ENCODE data around the gene PDE4A. TPM values are rescaled to one million over a fixed set of nuclear protein-coding genes. Genes with fewer than 3 reads are reported as not detected.
"Not testable (repeated sequence)": the region's sequence is repeated elsewhere in the genome, so short reads cannot be mapped to it uniquely, and the experiment has no call there.

The PDE4A gene
- total RNA-seq, 1 donor from 2014 or later, result 15.6 TPM

DNA sequence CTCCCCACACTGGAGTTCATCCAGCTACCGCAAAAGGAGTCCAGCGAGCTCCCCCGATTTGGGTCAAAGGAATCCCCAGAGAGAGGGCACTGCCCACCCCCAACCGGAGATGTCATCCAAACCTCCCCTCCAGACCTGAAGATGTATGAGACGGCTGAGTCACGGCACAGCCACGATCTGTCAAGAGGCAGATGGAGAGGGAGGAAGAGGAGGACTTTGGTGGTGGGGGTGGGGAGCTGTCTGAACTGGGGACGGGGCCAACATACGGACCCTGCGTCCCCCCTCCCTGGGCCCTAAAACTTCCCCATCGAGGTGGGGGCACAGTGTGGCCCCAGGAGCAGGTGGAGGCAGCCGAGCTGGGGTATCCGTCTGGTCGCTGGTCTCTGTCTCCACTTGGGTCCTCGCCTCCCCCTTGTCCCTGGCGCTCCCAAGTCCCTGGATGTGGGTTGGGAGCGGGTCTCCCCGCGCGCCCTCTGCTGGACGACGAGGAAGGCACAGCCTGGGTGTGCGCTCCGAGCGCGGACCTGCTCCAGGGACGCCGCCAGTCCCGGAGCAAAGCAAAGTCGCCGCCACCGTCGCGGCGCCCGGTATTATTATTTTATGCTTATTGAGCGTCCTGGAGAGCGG is 3.8 kb downstream of the PDE4A start:
- DNase-seq (ENCODE audit: low spot score), result peak; percentile 76

DNA sequence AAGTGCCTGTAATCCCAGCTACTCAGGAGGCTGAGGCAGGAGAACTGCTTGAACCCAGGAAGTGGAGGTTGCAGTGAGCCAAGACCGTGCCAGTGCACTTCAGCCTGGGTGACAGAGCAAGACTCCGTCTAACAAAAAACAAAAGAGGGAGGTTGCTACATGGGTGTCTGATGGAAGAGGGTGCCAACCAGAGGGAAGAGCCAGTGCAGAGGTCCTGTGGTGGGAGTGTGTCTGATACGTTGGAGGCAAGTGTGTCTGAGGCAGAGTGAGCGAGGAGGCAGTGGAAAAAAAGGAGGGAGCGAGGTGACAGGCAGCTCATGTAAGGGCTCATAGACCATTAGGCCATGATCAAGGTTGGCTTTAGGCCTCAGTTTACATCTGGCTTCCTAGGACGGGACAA is 6.8 kb downstream of the PDE4A start:
- DNase-seq (ENCODE audit: low spot score), result no peak

DNA sequence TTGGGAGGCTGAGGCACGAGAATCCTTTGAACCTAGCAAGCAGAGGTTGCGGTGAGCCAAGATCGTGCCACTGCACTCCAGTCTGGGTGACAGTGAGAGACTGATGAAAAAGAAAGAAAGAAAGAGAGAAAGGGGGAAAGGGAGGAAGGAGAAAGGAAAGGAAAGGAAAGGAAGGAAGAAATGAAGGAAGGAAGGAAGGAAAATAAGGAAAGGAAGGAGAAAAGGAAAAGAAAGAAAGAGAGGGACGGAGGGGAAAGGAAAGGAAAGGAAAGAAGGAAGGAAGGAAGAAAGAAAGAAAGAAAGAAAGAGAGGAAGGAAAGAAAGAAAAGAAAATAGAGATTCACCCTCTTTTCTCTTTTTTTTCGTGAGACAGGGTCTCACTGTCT is 8.7 kb downstream of the PDE4A start:
- DNase-seq (ENCODE audit: low spot score), result no peak

DNA sequence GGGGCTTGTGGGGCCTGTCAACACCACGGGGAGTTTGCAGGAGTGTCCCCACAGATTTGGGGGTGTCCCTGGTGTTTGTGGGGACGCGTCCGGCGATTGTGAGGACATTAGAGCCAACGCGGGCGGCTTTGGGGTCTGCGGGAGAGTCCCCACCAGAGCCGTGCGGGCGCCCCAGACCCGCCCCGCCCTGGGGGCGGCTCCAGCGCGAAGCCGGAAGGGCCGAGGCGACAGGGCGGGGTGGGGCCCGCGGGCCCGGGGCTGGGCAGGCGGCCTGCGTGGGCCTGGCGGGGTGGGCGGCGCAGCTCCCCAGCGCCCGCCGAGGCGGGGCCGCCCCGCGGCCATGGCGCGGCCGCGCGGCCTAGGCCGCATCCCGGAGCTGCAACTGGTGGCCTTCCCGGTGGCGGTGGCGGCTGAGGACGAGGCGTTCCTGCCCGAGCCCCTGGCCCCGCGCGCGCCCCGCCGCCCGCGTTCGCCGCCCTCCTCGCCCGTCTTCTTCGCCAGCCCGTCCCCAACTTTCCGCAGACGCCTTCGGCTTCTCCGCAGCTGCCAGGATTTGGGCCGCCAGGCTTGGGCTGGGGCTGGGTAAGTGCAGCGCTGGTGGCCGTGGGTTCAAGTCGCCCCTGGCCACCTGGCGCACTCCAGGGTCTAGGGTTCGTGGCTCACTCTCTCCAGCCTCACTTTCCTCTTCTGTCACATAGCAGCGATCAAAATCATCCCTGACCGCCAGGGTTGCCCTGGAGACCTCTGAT is 10.3 kb downstream of the PDE4A start:
- DNase-seq (ENCODE audit: low spot score), result peak; percentile 43

DNA sequence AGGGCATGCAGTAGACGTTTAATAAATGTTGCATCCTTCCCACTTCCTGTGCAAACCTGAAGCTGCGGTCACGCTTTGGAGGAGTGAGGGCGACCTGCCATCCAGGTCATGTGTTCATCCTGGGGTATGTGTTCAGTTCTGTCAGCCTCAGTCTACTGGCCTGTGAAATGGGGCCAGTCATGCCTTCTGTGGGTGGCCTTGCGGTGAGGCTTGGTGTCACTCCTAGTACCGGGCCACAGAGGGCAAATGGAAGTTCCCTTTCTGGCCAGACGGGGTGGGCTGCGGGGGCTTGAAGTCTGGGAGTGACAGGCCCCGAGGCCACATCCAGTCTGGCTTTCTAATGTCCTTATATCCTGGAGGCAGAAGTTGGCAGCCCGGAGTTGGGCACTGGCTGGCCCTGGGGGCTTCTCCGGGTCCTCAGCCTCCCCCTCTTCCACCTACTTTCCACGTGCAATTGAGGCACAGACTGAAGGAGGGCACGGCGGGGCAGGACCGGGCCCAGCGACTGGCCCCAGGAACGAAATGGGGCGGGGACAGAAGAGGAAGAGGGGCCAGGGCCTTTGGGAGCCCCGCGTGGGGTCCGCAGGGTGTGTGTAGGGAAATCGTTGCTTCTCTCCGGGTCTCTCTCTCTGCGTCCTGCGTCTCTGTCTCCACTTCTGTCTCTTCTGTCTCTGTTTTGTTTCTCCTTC is 11.1 kb downstream of the PDE4A start:
- DNase-seq (ENCODE audit: low spot score), result peak; percentile 36

DNA sequence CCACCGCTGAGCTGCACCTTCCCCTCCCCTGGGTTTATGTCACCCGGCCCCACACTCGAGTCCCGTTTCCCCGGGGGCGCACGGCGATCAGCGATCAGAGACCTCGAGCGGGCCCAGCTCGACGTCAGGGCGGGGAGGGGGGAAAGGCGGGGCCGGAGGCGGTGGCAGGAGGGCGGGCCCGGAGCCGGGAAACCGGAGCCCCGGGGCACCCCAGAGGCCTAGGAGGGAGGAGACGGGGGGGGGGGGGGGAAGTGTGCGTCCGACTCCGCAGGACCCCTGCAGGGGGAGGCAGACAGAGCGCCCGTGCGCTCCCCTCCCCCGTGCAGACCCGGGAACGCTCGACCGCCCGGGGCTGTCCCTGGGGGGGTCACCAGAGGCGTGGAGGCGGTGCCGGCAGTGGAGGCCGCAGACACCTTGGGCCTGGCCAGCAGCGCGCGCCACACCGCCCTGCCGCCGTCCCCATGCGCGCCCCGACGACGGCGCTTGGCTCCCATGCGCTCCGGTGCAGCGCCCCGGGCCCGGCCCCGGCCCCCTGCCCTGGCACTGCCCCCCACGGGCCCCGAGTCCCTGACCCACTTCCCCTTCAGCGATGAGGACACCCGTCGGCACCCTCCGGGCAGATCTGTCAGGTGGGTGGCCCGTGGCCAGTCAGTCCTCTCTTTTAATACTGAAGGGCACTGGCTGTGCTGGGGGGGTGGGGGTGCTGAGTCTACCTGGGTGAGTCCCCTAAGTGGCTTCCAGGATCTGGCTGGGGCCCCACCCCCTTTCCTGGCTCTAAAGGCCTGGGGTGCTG is 11.8 kb downstream of the PDE4A start:
- peak; percentile 56 for DNase-seq (ENCODE audit: low spot score)

DNA sequence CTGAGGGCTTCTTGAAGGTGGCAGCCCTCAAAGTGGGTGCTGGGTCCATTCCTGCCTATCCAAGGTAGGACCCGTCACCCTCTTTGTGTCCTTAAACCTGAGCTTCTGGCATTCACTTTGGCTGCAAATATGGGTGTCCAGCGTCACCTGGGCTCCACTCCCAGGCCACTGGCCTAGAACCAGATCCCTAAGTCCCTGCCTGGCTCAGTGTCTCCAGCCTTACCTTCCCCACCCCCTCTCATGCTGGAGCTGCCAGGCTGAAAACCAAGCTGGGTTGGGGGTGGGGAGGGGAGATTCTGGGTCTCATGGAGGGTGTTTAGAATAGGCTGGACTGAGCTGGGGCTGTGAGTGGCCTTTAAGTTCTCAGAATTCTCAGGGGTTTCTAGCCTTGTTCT is 12.4 kb downstream of the PDE4A start:
- no peak for DNase-seq (ENCODE audit: low spot score)

DNA sequence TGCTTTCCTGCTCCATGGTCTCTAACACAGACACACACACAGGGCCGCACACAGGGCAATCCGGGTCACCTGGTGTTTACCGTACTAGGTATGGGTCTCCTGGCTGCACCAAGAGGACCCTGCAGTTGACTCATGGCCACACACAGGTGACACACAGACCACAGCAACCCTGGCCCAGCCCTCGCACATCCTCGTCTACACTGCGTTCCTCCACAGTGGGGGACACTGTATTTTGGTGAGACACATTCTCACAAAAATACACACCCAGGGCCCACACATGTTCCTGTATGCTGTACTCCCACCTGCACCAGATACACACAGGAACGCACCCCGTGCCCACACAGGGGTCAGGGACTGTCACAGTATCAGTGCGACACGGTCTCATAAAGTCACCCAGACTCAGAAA is 12.8 kb downstream of the PDE4A start:
- DNase-seq (ENCODE audit: low spot score), result no peak

DNA sequence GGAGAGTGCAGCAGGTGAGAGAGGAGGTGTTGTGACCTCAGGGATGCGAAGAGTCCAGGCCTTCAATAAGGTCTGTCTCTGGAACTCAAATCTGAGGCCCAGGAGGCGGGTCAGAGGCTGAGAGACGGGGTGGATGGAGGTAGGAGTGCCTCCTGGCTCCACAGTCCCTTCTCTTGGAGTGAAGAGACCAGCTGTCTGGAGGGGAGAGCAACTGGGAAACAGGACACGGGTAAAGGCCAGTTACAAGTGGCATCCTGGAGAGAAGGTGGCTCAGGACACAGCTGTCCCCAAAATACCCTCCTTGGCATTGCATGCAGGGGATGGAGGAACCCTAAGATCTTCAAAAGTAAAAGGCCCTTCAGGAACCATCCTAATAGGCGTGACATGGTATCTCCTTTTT is 19.2 kb downstream of the PDE4A start:
- DNase-seq (ENCODE audit: low spot score), result no peak

DNA sequence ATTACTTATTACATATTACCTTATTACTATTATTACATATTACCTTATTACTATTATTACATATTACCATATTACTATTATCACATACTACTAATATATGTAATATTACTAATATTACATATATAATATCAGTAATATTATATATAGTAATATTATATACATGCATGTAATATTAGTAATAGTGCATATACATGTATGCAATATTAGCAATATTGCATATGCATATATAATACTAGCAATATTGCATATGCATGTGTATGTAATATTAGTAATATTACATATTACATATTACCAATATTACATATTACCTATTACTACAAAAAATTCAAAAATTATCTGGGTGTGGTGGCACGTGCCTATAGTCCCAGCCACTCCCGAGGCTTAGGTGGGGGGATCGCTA is 22.4 kb downstream of the PDE4A start:
- no peak for DNase-seq (ENCODE audit: low spot score)

DNA sequence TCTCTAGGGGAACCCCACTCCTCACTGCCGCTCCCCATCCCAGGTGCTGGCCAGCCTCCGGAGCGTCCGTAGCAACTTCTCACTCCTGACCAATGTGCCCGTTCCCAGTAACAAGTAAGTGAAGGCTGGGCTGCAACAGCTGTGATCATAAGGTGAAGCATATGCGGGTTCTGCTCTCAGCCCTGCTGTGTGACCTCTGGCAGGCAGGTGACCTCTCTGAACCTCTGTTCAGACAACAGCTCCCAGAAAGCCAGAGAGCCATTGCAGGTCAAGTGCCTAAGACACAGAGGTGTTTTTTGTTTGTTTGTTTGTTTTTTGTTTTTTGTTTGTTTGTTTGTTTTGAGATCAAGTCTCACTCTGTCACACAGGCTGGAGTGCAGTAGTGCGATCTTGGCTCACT is 28.7 kb downstream of the PDE4A start:
- DNase-seq (ENCODE audit: low spot score), result no peak

DNA sequence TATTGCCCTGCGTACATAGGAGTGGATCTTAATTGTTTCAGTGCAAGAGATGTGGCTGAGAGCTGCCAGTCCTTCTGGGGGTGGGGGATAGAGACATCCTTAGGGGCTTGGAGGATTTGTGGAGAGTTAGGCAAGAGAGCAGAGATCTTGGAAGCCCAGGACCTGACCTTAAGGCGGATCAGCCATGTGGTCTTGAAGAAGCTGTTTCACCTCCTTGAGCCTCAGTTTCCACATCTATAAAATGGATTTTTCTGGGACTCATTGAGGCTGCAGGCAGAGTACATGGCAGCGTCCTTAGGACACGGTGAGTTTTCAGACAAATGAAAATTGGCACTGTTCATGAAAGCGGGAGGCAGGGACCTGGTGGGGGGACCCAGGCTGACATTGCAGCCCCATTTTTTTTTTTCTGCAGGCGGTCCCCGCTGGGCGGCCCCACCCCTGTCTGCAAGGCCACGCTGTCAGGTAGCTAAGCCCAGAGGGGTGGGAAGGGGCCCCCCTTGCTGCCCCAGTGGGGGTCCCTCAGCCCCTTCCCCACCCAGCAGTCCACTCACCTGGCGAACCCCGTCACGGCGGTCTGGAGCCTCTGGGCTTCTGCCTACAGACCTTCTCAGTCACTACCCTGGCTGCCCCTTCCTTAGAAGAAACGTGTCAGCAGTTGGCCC is 30.0 kb downstream of the PDE4A start:
- no peak for DNase-seq (ENCODE audit: low spot score)

DNA sequence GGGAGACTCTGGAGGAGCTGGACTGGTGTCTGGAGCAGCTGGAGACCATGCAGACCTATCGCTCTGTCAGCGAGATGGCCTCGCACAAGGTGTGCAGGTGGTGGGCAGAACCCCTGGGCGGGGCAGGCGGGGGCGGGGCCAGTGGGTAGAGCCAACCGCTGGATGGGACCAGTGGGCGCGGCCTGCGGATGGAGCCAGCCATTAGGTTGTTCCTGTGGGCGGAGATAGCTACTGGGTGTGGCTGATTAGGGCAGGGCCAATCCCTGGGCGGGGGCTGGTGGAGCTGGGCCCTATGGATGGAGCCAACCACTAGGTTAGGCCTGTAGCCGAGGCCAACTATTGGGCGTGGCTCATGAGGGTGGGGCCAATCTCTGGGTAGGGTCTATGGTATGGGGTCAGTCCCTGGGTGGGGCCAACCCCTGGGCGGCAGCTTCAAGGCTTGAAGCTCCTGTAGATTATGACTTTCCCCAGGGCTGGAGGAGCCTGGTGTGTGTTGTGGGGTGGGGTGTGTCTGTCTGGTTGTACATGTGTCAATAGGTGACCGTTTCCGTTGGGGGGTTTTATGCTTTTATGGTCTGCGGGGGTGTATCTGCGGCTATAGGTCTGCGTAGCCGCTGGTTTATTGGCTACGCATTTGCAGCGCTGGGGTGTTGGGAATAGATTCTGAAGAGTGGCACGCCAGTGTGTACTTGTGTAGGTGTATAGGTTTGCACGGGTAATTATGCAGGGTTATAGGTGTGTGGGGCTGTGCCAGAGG is 30.7 kb downstream of the PDE4A start:
- DNase-seq (ENCODE audit: low spot score), result no peak

DNA sequence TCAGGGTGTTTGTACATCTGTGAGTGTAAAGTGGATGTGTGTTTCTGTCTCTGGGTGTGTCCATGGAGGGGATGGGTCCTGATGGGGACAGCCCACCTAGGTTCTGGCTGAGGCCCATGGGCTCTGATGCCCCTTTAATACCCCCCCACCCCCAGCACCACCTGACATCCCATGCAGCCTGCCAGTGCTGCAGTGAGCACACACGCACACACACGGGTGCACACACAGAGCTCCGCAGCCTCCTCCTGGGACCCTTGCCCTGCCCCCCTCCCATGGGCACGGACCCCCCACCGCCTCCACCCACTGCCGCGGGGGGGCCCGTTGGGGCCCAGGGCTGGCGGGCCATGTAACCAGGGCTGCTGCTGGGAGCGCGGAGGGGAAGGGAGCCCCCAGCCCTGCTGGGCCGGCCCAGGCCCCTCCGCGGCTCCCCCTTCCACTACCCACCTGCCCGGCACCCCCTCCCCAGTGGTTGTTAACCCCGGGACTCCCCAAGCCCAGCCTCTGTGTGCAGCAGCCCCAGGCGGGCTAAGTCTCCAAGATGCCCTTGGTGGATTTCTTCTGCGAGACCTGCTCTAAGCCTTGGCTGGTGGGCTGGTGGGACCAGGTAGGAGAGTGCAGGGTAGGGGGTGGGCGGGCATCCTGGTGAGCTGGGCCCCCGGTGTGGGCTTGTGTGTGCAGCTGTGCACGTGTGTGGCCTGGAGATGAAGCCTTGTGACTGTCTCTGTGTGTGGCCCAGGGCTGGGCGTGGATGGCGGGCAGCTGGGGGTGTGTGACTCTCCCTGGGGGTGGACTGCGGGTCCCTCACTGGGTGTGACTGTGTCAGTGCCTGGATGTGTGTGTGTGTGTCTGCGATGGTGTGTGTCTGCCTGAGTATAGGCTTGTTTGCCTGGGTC is 32.6 kb downstream of the PDE4A start:
- no peak for DNase-seq (ENCODE audit: low spot score)

DNA sequence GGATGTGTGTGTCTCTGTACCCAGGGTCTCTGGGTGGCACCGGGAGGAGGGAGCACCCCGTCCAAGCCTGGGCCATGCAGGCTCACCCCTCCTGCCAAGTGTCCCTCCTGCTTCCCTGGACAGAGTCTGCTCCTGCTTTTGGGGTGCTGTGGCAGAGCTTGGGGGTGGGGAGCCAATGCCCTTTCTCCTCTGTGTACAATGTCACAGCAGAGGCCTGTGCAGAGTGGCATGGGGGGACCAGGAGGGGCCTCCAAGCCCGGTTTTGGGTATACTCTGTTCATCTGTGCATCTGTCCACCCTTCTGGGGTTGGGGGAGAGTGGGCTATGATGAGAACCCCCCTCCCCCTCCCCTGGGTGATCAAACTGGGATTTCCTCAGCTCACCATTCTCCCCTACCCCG is 33.5 kb downstream of the PDE4A start:
- DNase-seq (ENCODE audit: low spot score), result no peak

DNA sequence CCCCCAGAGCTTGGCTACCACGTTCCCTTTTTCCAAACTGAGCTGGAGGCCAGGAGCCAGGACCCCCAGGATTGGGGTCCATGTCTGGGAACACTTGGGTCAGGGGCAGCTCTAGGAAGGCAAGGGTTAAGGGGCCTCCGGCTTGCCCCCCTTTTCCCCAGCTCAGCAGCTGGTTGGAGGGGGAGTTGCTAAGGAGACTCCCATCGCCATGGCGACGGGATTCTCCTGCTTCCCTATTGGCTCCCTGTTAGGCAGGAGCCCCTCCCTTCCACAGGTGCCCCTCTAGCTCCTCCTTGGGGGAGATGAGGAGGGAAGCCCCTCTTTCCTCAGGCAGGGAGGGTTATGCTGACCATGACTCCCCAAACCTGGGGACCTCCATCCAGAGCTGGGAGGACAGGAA is 33.9 kb downstream of the PDE4A start:
- no peak for DNase-seq (ENCODE audit: low spot score)

DNA sequence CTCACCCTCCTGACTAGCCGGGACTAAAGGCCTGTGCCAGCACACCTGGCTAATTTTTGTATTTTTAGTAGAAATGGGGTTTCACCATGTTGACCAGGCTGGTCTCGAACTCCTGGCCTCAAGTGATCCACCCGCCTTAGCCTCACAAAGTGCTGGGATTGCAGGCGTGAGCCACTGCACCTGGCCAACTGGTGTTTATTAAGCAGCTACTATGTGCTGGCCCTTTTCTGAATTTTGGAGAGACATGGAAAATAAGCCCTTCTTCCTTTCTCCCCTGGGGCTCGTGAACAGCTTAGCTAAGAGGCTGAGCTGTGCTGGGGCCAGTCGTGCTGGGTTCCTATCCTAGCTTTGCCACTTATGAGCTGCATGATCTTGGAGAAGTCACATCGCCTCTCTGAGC is 38.4 kb downstream of the PDE4A start:
- DNase-seq (ENCODE audit: low spot score), result not testable (repeated sequence)

DNA sequence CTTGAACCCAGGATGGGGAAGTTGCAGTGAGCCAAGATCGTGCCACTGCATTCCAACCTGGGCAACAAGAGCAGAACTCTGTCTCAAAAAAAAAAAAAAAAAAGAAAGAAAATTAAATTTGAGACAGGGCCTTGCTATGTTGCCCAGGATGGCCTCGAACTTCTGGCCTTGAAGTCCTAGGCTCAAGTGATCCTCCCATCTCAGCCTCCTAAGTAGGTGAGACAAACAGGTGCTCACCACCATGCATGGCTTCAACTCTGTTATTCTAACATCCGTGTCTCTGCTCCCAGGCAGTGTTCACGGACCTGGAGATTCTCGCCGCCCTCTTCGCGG is 40.3 kb downstream of the PDE4A start:
- DNase-seq (ENCODE audit: low spot score), result no peak

DNA sequence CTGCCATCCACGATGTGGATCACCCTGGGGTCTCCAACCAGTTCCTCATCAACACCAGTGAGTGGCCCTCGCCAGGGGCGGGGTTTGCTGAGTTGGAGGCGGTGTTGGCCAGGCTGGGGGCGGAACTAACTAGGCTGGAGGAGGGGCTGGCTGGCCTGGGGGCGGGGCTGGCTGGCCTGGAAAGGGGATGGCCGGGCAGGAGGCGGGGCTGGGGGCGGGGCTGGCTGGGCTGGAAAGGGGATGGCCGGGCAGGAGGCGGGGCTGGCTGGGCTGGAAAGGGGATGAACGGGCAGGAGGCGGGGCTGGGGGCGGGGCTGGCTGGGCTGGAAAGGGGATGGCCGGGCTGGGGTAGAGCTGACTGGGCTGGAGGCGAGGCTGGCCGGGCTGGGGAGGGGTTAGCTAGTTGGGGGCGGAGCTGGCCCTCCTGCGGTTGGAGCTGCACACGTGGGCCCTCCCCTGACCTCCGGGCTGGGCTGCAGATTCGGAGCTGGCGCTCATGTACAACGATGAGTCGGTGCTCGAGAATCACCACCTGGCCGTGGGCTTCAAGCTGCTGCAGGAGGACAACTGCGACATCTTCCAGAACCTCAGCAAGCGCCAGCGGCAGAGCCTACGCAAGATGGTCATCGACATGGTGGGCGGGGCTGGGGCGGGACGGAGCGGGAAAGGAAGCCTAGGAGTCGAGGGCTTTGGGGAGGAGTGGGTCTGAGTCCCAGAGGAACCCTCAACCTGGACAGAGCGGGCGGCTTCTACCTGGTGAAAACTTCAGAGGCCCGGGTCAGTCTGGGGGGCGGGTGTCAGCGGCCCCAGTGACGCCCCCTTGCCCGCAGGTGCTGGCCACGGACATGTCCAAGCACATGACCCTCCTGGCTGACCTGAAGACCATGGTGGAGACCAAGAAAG is 41.0 kb downstream of the PDE4A start:
- DNase-seq (ENCODE audit: low spot score), result peak; percentile 95

Data from mucosa of gallbladder (tissue), 1 donor.